ENCODE data around the gene CENPP. TPM values are rescaled to one million over a fixed set of nuclear protein-coding genes. Genes with fewer than 3 reads are reported as not detected.

Gene CENPP
- total RNA-seq, 1 experiment from 2014 or later = 10.3 TPM

DNA sequence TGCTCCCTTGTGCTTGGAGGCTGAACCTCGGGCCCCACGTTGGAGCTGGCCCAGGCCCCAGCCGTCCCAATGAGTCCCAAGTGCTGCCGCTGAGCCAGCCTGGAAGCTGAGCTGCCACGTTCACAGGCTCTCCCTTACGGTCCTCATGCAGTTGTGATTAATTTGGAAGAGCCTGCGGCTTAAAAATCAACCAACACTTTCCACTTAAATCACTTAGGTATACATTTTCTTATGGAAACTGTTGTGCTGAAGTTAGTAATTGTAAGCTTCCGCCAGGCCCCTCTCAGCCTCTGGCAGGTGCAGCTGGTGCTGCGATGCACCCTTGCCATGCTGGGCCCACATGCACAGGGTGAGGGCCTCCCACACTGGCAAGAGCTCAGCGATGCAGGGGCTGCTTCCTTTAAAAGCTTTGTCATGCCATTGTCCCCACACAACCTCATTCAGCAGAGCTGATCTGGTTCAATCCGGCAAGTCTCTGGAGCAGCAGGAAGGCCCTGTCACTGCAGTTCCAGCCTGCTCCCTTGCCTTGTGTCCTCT lies 283.2 kb downstream of the CENPP start:
- H3K4me3 ChIP-seq (ENCODE audit: insufficient read depth, low read depth, low read length) = no peak overlapping the region
- H3K36me3 ChIP-seq (replicated peaks; ENCODE audit: control insufficient read depth, insufficient read depth, low read length) = peaks cover 2% of the 10 kb centered on the region; the same call in 1 of the 2 replicates
- H3K27me3 ChIP-seq (ENCODE audit: control insufficient read depth, insufficient read depth, low read length) = no peaks in the 10 kb centered on the region
- DNase-seq = peak; percentile 63

DNA sequence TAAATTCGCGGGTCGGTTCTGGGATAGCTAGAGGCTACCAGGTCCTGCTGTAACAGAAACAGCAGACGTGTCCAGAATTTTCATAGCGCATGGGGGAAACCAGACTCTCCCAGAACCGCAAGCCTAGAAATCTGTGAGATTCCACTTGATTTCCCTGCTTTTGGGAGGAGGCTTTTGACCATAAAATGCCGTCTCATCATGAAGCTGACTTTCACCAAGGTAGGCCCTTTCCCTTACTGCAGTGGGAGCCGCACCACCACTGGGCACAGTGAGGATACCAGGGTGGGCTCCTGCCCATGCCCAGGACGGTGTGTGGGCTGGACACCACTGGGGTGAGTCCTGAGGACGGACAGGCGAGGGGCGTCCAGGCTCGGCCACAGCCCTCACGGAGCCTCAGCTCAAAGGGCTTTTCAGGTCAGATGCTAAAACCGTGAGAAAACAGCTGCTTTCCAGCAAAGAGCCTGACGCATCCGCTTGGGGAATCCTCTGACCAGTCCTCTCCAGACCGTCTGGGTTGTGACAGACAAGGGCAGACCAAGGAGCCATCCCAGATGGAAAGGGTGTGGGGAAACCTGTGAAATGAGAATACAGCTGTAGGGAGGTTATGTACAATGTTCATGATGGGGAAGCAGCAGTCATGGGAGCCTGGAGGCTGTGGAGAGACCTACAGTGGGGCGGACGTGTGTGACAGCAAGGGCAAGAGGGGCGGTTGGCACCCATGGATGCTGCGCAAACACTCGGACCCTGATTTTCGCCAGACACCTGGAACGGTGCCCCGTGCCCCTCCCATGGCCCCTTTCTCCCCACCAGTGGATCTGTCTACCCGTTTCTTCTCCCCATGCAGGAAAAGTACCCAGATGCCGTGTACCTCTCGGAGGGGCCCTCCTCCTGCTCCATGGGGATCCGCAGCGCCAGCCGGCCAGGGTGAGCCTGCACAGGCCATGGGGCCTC lies 285.0 kb downstream of the CENPP start:
- H3K27me3 ChIP-seq (ENCODE audit: control insufficient read depth, insufficient read depth, low read length) = no peaks in the 10 kb centered on the region
- DNase-seq = no peak
- H3K4me3 ChIP-seq (ENCODE audit: insufficient read depth, low read depth, low read length) = no peak overlapping the region
- H3K36me3 ChIP-seq (replicated peaks; ENCODE audit: control insufficient read depth, insufficient read depth, low read length) = peaks cover 6% of the 10 kb centered on the region

DNA sequence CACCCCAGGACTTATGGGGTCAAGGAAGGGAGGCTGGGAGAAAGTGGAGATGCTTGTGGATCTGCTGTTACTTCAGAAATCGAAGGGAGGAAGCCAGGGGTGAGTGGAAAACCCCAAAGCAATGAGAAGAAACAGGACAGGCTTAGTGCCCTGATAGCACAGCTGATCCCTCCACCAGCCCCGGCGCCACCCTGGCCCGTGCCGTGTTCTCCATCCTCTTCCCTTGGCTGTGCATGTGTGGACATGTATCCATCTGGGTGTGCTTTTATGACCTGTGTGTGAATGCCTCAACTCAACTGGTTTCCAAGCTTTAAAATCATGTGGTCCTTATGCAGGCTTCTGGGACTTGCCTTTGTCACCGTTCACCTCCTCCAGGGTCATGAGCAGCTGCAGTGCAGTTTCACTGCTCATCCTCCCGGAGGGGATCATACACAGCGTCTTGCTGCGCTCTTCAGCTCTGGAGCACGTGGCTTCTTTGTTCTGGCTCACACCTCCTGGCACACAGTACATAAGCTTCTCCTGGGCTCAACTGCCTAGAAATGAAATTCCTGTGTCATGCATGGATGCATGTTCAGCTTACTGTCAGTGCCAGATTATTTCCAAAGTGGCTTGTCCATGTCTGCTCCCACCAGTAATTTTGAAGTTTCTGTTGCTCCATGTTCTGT lies 286.0 kb downstream of the CENPP start:
- H3K36me3 ChIP-seq (replicated peaks; ENCODE audit: control insufficient read depth, insufficient read depth, low read length) = peaks cover 8% of the 10 kb centered on the region
- H3K4me3 ChIP-seq (ENCODE audit: insufficient read depth, low read depth, low read length) = no peak overlapping the region
- DNase-seq = no peak
- H3K27me3 ChIP-seq (ENCODE audit: control insufficient read depth, insufficient read depth, low read length) = no peaks in the 10 kb centered on the region

DNA sequence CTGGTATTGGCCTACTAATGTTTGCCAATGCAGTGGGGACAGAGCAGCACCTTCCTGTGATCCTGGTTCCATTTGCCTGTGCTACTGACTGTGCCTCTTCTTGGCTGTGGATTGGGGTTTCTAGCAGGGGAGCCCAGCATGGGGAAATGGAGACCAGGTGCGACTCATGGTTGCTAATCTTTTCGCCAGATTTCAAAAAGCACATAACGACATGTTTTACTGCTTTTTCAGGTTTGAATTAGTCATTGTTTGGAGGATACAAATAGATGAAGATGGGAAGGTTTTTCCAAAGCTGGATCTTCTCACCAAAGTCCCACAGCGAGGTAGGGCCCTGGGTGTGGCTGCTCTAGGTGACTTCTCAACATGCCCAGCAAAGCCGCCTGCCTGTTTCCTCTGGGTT lies 286.5 kb downstream of the CENPP start:
- H3K27me3 ChIP-seq (ENCODE audit: control insufficient read depth, insufficient read depth, low read length) = no peaks in the 10 kb centered on the region
- H3K36me3 ChIP-seq (replicated peaks; ENCODE audit: control insufficient read depth, insufficient read depth, low read length) = peaks cover 8% of the 10 kb centered on the region
- no peak overlapping the region for H3K4me3 ChIP-seq (ENCODE audit: insufficient read depth, low read depth, low read length)
- no peak for DNase-seq

DNA sequence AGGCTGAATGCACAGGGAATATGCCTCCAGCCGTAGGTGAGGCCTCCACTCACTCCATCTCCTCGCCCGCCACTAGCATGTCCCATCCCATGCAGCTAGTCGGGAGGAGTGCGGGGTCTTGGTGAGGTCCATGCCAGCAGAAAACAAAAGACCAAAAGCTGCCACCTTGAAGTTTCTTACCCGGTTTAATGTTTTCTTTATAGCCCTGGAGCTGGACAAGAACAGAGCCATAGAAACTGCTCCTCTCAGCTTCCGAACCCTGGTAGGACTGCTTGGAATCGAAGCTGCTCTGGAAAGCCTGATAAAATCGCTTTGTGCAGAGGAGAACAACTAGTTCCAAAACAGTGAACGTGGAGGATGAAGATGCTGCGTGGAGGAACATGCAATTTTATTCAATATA lies 287.1 kb downstream of the CENPP start:
- Histone ChIP-seq H3K27me3 (ENCODE audit: control insufficient read depth, insufficient read depth, low read length) (no peaks in the 10 kb centered on the region), H3K36me3 (replicated peaks; ENCODE audit: control insufficient read depth, insufficient read depth, low read length) (peaks cover 8% of the 10 kb centered on the region), H3K4me3 (ENCODE audit: insufficient read depth, low read depth, low read length) (no peak overlapping the region)
- no peak for DNase-seq

DNA sequence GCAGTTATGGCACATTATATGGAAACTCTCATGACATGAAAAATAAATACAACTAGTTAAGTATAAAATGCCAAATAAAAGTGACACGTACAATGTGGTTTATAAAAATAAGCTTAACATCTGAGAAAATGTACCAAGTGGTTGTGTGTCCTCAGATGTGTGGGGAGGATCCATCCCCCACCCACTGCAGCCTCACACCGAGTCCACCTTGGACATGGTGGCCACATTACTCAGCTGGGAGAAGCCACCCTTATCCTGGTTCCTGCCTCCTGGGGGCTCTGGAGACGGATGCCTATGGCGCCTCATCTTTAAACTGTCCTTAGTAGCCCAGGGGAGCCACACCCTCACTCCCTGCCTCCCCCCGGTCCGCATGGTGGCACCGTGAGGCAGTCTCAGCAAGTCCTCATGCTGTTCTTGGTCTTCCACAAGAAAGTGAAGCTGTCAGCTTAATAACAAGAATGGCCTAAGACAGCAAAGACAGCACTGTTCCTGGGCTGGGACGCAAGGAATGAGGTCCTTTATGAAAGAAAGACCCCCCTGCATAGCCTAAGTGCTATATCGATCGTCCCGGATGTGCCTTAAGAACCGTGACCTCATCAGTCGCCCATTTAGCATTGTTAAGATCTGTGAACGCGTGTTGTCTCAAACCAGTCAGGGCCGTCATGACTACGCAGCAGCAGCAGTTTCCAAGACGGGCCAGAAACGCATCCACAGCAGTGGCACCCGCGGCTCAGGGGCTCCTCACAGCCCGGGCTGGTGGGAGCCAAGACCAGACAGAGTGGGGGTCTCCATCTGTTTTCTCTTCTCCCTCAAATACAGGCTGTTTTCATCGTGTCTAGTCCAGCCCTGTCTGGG lies 287.7 kb downstream of the CENPP start:
- peaks cover 8% of the 10 kb centered on the region for H3K36me3 ChIP-seq (replicated peaks; ENCODE audit: control insufficient read depth, insufficient read depth, low read length)
- no peak overlapping the region for H3K4me3 ChIP-seq (ENCODE audit: insufficient read depth, low read depth, low read length)
- no peaks in the 10 kb centered on the region for H3K27me3 ChIP-seq (ENCODE audit: control insufficient read depth, insufficient read depth, low read length)
- DNase-seq = no peak

DNA sequence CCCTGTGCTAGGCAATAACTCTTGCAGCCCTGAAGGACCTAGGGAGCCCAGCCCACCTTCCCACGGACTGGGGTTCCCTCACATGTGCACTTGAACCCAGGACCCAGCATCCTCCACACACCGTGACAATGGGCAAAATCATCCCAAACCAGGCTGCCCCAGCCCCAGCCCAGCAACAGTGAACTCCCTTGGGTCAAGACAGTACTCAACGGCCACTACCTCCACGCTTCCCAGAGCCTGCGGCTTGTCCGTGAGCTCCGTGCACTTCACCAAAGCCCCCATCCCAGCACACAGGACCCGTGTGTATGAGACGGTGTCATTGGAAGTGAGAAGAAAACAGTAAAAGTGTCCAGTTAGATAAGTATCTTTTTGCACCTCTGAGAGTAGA lies 288.4 kb downstream of the CENPP start:
- H3K27me3 ChIP-seq (ENCODE audit: control insufficient read depth, insufficient read depth, low read length) = no peaks in the 10 kb centered on the region
- H3K36me3 ChIP-seq (replicated peaks; ENCODE audit: control insufficient read depth, insufficient read depth, low read length) = peaks cover 8% of the 10 kb centered on the region
- no peak for DNase-seq
- no peak overlapping the region for H3K4me3 ChIP-seq (ENCODE audit: insufficient read depth, low read depth, low read length)

DNA sequence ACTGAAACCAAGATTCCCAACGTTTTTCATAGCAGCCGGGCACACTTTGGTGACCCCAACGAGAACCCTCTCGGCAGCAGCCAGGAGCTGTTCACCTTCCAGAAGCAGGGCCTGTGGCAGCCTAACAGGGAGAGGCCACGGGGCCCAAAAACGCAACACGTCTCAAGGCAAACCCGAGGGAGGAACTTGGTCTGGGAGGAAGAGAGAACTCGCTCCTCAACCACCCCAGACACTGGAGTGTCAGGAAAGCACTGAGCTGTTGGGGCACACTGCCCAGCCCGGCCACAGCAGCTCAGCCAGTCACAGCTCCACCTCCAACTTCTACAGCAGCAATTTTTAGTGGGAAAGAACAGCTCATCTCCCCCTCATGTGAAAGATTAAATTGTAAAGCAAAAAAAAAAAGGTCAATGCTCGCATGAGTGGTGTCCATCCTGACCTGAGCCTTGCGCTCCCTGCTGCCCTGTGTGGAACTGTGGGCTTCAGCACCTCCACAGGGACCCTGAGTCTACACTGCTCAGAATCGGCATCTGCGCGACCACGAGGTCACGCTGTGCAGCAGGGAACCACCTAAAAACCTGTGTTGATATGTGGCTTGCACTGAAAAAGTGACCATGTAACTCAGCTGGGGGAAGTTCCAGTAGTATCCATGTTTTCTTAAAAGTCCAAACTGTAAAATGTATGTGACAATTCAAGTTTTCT lies 289.2 kb downstream of the CENPP start:
- no peaks in the 10 kb centered on the region for H3K27me3 ChIP-seq (ENCODE audit: control insufficient read depth, insufficient read depth, low read length)
- no peak overlapping the region for H3K4me3 ChIP-seq (ENCODE audit: insufficient read depth, low read depth, low read length)
- DNase-seq = no peak
- H3K36me3 ChIP-seq (replicated peaks; ENCODE audit: control insufficient read depth, insufficient read depth, low read length) = peaks cover 8% of the 10 kb centered on the region

DNA sequence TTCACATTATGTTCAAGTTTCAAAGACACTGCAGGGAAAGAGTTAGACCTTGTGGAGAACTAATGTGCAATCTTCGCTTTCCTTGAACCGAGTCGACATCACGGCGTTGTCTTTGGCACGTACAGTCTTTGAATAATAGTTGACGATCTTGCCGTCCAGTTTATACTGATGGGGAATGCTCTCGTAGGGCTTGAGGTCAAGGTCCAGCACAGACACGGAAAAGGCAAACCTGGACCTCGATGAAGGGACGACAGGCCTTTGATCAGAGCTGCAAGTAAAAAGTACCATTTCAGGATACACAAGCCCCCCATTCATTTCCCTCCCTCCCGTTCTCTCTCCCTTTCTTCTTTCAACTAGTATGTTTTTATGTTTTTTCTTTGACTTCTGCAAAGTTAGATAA lies 290.0 kb downstream of the CENPP start:
- Histone ChIP-seq H3K27me3 (ENCODE audit: control insufficient read depth, insufficient read depth, low read length) (no peaks in the 10 kb centered on the region), H3K36me3 (replicated peaks; ENCODE audit: control insufficient read depth, insufficient read depth, low read length) (peaks cover 8% of the 10 kb centered on the region), H3K4me3 (ENCODE audit: insufficient read depth, low read depth, low read length) (no peak overlapping the region)
- no peak for DNase-seq

DNA sequence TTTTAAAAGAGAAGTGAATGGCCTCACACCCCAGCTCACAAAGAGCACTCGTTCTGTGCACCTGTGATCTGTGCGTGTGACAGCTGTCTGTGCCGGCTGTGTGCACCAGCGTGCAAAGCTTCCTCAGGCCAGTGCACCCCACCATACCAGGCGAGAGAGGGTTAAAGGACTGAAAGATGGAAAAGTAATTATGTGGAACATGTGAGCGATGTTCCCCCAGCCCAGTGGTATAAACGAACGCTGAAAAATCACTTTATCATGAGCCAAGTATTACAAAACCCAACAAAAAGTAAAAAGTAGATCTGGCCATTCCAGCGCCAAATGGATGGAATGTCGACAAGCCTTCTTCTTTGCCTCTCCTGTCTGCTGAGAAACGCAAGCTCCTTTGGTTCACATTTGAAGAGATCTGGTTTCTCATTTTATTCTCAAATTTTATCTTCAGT lies 290.5 kb downstream of the CENPP start:
- Histone ChIP-seq H3K36me3 (replicated peaks; ENCODE audit: control insufficient read depth, insufficient read depth, low read length) (peaks cover 9% of the 10 kb centered on the region), H3K27me3 (ENCODE audit: control insufficient read depth, insufficient read depth, low read length) (no peaks in the 10 kb centered on the region), H3K4me3 (ENCODE audit: insufficient read depth, low read depth, low read length) (no peak overlapping the region)
- no peak for DNase-seq

DNA sequence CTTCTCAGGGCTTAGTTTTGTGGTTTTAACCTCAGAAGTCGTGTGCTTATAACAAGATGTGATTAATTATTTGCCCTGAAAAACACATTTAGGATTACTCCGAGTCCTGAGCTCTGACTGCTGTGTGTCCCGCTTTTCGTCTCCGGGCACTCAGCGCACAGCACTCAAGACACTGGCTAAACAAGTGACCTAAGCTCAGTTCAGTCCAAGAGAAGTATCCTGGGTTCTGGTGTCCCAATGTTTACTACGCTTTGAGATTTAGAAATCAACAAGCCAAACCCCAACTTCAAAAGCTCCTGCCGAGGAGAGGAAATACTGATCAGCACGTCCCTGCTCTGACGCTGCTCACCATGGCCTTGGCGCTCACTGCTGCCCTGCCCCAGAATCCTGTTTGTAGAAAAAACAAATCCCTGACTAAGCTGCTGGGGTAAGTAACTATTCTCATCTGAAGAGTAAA lies 290.9 kb downstream of the CENPP start:
- H3K4me3 ChIP-seq (ENCODE audit: insufficient read depth, low read depth, low read length) = no peak overlapping the region
- peaks cover 9% of the 10 kb centered on the region for H3K36me3 ChIP-seq (replicated peaks; ENCODE audit: control insufficient read depth, insufficient read depth, low read length)
- DNase-seq = no peak
- no peaks in the 10 kb centered on the region for H3K27me3 ChIP-seq (ENCODE audit: control insufficient read depth, insufficient read depth, low read length)

DNA sequence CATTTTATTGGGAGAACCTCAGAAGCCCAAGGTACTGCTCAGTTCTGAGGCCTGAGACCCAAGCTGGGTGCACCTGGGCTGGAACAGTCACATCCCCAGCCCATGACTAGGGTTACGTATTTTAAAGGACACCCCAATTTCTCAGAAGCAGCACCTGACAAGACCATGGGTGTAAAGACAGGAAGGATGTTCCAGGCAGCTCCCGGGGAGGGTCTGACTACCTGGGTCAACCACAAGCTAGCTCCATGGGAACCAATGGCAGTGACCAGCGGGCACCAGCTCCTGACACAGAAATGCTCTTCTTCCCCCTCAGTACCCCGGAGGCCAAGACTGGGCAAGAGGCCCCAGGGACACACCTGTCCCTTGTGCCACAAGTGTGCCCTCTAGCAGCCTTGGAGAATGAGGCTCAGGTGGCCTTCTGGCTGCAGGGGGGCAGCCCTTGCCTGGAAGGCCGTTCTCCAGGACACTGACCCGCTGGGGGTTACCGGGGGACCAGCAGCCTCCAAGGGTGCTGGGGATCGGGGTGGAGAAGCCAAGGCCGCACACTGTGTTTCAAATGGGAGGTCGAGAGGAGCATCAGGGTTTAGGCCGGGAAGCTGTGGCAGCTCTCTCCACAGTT lies 291.6 kb downstream of the CENPP start:
- no peak for DNase-seq
- no peak overlapping the region for H3K4me3 ChIP-seq (ENCODE audit: insufficient read depth, low read depth, low read length)
- H3K36me3 ChIP-seq (replicated peaks; ENCODE audit: control insufficient read depth, insufficient read depth, low read length) = peaks cover 9% of the 10 kb centered on the region
- H3K27me3 ChIP-seq (ENCODE audit: control insufficient read depth, insufficient read depth, low read length) = no peaks in the 10 kb centered on the region

DNA sequence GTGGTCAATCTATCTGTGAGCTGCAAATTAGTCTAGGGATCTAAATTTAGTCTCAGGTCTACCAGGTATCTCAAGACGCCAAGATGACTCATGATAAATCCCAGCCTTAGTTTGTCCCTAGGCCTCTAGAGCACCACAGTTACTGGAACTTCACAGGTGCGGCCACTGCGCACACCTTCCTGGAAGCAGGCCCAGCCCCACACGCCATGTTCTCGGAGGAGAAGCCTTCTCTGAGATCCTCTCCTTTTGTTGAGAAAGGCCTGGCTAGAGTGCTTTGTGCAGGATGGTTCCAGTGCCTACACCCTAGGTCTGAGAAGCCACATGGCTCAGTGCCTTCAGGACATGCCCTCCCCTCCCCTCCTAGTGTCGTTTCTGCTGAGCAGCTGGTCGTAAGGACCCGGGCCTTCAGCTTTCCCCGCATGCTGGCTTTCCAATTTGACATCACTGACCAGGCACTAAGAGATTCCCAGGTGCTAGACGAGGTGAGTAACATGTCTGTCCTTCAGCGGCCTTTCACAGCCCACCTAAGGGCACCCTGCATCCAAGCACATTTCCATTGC lies 292.3 kb downstream of the CENPP start:
- peaks cover 9% of the 10 kb centered on the region for H3K36me3 ChIP-seq (replicated peaks; ENCODE audit: control insufficient read depth, insufficient read depth, low read length)
- H3K27me3 ChIP-seq (ENCODE audit: control insufficient read depth, insufficient read depth, low read length) = no peaks in the 10 kb centered on the region
- no peak overlapping the region for H3K4me3 ChIP-seq (ENCODE audit: insufficient read depth, low read depth, low read length)
- no peak for DNase-seq
